ENCODE data around the gene OR5T3. TPM values are rescaled to one million over a fixed set of nuclear protein-coding genes. Genes with fewer than 3 reads are reported as not detected.
"Not testable (repeated sequence)": the region's sequence is repeated elsewhere in the genome, so short reads cannot be mapped to it uniquely, and the experiment has no call there.

Gene OR5T3
- total RNA-seq: not detected

- DNase-seq: no peak
These were observed at the start of gene OR5T3 for GRCh38 chr11:56251954-56252353. OR5T3 (plus strand) TSS chr11:56252254; CDS start chr11:56252254, 0 bp downstream.

- no peak for DNase-seq
These were observed 44.3 kb upstream of the OR5T3 start for GRCh38 chr11:56207790-56208189.

GRCh38 chr11:56214537-56214936 is 37.5 kb upstream of the OR5T3 start:
- DNase-seq: no peak

GRCh38 chr11:56219735-56220134 is 32.3 kb upstream of the OR5T3 start:
- not testable (repeated sequence) for DNase-seq

GRCh38 chr11:56234155-56234554 is 17.9 kb upstream of the OR5T3 start, which contains the start of gene OR5T2:
OR5T2 (minus strand) TSS chr11:56234255; CDS start chr11:56233062, 1,193 bp downstream.
- DNase-seq: no peak

GRCh38 chr11:56271092-56271491 is 19.0 kb downstream of the OR5T3 start:
- no peak for DNase-seq

GRCh38 chr11:56273854-56274253 is 21.8 kb downstream of the OR5T3 start, which contains the start of gene OR5T1:
OR5T1 (plus strand) TSS chr11:56274154; CDS start chr11:56275639, 1,485 bp downstream.
- no peak for DNase-seq

- DNase-seq: no peak
These were observed 40.1 kb downstream of the OR5T3 start, which contains the start of gene OR8H1 for GRCh38 chr11:56292154-56292553. OR8H1 (minus strand) TSS chr11:56292254; CDS start chr11:56291062, 1,192 bp downstream.

GRCh38 chr11:56296898-56297297 is 44.8 kb downstream of the OR5T3 start:
- no peak for DNase-seq

Other genes with a start within 250 kb of the OR5T3 start
- not detected for gene OR5AS1, start 224.6 kb upstream of the OR5T3 start, total RNA-seq
- not detected for gene OR8I2, start 158.9 kb upstream of the OR5T3 start, total RNA-seq
- not detected for gene OR8H2, start 148.6 kb upstream of the OR5T3 start, total RNA-seq
- gene OR8H3, start 129.9 kb upstream of the OR5T3 start, total RNA-seq: not detected
- gene OR8J3, start 112.1 kb upstream of the OR5T3 start, total RNA-seq: not detected
- not detected for gene OR8K5, start 91.9 kb upstream of the OR5T3 start, total RNA-seq
- not detected for gene OR5J2, start 75.6 kb upstream of the OR5T3 start, total RNA-seq
- gene OR5T2, start 18.0 kb upstream of the OR5T3 start, total RNA-seq: not detected
- gene OR5T1, start 21.9 kb downstream of the OR5T3 start, total RNA-seq: not detected
- gene OR8H1, start 40.0 kb downstream of the OR5T3 start, total RNA-seq: not detected
- gene OR8K3, start 62.9 kb downstream of the OR5T3 start, total RNA-seq: not detected
- not detected for gene OR8K1, start 93.8 kb downstream of the OR5T3 start, total RNA-seq
- gene OR8J1, start 102.0 kb downstream of the OR5T3 start, total RNA-seq: not detected
- not detected for gene OR8U1, start 123.4 kb downstream of the OR5T3 start, total RNA-seq
- not detected for gene OR5AL1, start 160.4 kb downstream of the OR5T3 start, total RNA-seq
- not detected for gene OR5M3, start 221.1 kb downstream of the OR5T3 start, total RNA-seq
- not detected for gene OR5M8, start 239.1 kb downstream of the OR5T3 start, total RNA-seq

All from occipital lobe (tissue), 2 donors.